NCI-H524 (cell line): Measurements from ENCODE around the gene CTSE.
A peak's percentile ranks its signal among the peaks of the same experiment; 100 is the strongest.
"Not testable (repeated sequence)": the region's sequence is repeated elsewhere in the genome, so short reads cannot be mapped to it uniquely, and the experiment has no call there.

ENCODE experiments used
- DNase-seq, 2 experiments: peaks; one replicate each; lab custom pipeline; 2025; lab: John Stamatoyannopoulos, UW

The CTSE gene

DNA sequence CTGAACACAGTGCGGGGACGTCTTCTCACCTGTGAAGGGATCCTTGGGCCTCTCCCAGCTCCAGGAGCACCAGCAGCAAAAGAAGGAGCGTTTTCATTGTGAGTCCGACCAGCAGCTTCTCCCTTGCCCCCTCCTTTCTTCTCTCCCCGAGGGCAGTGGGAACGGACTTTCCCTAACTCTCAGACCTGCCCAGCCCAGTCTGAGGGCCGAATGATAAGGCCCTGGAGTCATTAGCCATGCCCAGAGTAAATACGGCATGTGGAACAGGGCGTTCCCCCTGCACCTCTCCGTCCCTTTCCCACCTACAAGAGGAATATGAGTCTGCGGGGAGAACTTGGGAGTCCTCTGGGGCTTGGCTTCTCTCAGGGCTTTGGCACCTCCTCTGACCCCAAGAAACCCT, at the start of gene CTSE:
CTSE (minus strand) TSS at position 201 of the 400 bp plus-strand sequence; CDS start at position 97, 104 bp downstream.
- DNase-seq, result no peak

DNA sequence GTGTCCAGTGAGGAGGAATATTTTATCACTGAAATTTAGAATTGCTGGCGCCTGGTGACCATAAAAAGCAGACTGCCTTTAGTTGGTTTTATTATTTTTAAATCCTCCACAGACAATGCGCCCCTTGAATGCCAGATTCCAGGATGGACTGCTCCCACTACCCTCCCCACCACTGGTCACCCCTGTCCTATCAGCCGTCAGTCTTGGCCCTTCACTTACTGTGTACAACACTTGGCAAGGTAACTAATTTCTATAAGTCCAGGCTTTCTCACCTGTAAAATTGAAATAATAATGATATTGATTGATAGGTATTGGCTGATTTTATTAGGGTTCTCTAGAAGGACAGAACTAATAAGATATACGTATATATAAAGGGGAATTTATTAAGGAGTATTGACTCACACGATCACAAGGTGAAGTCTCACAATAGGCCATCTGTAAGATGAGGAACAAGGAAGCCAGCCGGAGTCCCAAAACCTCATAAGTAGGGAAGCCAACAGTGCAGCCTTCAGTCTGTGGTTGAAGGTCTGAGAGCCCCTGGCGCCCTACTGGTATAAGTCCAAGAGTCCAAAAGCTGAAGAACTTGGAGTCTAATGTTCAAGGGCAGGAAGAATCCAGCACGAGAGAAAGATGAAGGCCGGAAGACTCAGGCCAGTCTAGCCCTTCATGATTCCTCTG, 47.1 kb upstream of the CTSE start:
- no peak for DNase-seq

DNA sequence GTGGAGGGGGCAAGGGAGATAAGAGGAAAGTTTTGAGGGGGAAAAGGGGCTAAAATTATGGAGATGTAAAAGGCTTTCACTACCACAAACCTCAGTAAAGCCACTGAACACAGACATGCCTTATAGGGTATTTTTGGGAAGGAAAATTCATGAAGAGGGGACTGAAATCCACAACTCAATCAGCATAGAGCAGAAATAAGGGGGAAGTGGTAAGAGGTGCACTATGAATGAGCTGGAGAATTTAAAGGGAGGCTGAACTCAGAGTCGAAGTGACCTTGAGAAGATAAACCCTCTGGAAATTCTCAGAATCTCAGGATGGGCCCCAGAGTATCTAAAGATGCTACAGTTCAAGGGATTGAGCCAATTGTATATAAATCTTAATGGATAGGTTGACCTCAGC, 44.6 kb upstream of the CTSE start:
- DNase-seq, result no peak

DNA sequence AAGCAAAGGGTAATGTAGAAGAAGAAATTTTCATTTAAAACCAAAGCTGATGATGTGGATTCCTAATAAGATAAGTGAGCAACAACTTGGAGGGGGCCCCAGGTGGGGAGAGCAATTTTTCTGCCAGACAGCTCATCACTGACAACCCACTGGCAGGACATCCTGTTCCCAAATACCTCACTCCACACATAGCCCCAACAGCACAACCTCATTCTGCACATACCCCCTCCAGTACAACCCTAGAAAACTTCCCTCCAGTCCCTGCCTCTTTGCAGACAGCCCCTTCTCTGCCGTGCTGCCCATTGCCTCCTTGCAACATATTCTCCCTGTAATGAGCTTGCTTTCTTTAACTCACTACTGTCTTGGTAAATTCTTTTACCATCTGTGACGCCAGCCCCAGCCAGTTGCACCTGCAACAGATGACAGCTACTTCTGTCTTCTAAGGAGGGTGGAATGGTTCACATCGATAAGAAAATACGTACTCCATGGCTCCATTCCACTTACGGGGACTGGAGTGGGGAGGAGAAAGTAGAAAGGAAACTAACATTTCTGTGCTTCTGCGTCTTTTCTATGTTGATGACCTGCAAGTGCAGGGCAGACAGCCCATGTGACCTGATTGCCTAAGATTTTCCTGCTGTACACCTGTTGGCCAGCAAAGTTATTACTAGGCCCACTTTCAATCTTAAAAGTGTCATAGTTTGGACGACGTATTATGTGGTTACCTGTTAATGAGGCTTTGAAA, 44.0 kb upstream of the CTSE start:
- DNase-seq, result peak in 1 of 2 experiments; percentile 62

DNA sequence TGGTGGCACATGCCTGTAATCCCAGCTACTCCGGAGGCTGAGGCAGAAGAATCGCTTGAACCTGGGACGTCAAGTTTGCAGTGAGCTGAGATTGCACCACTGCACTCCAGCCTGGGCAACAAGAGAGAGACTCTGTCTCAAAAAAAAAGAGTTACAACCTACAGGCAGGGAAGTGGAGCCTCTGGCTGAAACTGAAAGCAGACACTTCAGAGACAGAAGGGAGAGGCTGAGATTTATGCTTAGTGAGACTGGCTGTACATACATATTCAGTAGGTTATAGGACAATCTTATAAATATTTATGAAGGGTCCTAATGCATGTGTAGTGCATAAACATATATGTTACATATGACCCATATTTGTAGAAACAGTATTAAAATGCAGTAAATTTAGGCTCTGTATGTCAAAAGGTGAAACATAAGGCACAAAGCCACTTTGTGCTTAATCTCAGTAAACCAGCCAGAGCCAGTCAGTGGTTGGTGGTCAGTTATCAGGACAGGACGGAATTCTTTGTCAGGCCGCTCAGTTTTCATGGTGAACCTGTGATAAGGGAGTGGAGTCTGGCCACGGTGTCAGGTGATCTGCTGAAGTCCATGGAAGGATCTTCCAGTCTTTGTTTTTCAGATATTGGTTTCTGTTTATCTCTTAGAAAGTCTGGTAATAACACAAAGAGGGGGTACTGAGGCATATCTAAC, 42.9 kb upstream of the CTSE start:
- DNase-seq, result peak in 1 of 2 experiments; percentile 8

DNA sequence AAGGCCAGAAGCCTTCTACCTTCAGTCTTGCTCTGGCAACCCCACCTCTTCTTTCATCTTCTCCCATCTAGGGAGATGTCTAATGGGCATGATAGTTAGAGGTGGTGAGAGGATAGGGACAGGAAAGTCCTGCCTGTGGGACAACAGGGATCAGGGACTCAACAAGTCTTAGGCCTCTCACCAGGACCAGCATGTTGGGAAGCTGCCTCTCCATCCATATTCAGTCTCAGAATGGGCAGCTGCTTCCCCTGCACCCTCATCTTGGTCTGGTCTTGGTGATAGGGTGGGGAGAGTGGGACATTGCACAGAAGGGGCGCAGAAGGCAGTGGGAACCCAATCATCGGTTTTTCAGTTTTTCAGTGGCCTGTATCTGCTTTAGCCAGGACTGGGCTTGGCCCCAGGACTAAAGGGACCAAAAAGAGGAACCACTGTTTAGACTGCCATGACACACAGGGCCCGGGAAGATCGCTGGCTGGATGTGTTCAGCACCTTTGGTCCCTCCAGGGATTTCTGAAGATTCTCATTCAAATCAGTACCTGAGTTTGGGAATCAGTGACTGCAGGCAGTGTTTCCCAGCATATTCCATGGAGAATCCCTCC, 42.0 kb upstream of the CTSE start:
- no peak for DNase-seq

DNA sequence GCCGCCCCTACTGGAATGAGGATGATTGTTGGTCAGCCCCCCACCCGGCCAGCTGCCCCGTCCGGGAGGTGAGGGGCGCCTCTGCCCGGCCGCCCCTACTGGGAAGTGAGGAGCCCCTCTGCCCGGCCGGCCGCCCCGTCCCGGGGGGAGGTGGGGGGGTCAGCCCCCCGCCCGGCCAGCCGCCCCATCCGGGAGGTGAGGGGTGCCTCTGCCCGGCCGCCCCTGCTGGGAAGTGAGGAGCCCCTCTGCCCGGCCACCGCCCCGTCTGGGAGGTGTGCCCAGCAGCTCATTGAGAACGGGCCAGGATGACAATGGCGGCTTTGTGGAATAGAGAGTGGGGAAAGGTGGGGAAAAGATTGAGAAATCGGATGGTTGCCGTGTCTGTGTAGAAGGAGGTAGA, 40.8 kb upstream of the CTSE start:
- not testable (repeated sequence) for DNase-seq

DNA sequence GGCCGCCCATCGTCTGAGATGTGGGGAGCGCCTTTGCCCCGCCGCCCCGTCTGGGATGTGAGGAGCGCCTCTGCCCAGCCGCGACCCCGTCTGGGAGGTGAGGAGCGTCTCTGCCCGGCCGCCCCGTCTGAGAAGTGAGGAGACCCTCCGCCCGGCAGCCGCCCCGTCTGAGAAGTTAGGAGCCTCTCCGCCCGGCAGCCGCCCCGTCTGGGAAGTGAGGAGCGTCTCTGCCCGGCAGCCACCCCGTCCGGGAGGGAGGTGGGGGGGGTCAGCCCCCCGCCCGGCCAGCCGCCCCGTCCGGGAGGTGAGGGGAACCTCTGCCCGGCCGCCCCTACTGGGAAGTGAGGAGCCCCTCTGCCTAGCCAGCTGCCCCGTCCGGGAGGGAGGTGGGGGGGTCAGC, 40.3 kb upstream of the CTSE start:
- DNase-seq, result not testable (repeated sequence)

DNA sequence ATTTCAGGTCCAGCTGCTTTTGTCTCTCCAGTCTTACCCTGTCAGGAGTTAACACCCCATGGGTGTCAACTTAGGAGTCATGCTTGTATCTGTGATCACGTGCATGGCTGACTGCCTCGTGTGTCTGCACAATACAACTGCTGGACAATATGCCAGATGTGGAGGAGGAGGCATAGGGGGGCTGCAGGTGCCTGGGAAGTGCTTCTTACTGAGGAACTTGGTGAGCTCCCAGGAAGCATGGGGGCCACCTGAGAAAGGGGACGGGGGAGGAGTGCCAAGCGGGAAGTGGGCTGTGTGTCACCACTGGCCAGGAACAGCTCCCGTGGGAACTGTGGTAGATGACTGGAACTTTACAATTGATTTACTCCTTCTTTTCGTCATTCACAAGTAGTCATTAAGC, 38.8 kb upstream of the CTSE start:
- no peak for DNase-seq

DNA sequence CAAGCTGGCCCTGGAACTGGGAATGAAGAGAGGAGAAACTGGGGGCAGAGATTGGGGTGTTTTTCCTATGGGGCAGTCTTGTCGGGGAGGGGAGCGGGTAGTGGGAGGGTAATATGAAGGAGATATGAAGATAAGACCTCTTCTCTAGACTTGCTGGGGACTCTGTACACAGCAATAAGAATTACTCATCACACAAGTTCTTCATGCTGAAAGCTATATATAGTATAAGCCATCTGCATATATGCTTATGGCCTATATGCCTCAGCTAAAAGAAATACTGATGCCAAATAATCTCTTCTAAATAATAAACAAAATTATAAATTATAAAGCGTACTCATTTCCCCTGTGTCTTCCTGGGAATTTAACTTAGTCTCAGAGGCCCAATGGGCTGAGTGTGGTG, 37.1 kb upstream of the CTSE start:
- DNase-seq, result no peak

DNA sequence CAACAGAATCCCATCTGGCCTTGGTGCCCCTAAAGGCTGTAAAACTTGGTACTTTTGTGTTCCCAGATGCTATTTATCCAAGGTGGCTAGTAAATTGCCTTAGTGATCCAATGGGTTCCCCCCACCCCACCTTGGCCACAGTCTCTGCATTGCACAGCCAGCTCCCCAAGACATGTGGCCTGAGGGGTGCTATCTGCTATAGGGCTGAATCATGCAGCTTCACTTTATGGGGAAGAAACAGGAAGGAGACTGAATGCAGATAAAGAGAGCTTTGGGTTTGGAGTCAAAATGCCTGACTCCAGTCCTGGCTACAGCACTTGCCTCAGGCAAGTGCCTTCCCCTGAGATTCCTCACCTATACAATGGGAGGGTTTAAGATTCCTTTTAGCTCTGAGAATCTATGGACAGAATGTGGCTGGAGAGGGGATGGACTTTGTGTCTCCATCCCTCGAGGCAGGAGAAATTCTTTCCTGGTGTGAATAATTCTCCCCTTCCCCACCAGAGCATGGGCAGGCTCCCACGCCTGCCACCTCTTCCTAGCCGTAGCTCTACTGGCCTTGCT, 35.7 kb upstream of the CTSE start:
- no peak for DNase-seq

DNA sequence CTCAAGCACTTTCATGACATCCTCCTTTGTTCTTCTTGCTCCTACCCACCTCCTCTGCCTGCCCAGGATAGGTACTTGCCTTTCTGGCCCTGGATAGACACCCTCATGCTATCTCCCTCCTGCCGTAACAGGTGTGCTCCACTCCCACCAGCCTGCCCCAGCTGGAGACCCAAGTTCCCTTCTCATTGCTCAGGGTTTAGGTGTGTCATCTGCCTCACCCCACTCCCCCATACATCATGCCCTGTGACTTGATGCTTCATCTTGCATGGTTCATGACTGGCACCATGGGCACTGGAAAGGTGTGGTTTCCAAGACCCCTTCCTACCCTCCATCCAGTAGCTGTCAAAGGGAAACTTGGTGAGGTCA, 35.2 kb upstream of the CTSE start:
- no peak for DNase-seq

DNA sequence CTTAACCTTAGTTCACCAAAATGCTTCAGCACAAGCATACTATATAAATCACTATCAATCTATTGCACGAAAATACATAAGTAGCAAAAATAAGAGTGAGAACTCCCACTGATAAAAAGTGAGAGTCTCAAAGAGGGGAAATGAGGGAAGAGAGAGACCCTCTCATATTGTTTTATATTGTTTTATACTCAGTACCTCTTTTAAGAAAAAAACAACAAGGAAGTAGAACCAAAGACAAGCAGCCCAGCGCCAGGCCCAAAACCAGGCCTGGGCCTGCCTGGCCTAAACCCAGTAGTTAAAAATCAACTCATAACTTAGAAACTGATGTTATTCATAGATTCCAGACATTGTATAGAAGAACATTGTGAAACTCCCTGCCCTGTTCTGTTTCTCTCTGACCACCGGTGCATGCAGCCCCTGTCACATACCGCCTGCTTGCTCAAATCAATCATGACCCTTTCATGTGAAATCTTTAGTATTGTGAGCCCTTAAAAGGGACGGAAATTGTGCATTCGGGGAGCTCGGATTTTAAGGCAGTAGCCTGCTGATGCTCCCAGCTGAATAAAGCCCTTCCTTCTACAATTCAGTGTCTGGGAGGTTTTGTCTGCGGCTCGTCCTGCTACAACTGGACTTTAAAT, 34.7 kb upstream of the CTSE start:
- not testable (repeated sequence) for DNase-seq

DNA sequence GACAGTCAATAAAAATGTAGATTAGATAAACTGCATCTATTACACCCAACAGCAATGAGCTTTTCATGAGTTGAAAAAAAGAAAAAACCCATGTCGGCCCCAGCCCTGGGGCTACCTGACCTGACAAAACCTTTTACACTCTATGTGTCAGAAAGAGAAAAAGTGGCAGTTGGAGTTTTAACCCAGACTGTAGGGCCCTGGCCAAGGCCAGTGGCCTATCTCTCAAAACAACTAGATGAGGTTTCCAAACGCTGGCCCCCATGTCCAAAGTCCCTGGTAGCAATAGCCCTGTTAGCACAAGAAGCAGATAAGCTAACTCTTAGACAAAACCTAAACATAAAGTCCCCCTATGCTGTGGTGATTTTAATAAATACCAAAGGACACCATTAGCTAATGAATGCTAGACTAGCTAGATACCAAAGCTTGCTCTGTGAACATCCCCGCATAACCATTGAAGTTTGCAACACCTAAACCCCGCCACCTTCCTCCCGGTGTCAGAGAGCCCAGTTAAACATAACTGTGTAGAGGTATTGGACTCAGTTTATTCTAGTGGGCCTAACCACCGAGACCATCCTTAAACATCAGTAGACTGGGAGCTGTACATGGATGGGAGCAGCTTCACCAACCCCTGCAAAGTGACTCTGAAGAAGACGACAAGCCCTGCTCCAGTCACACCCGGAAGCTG, 32.1 kb upstream of the CTSE start:
- not testable (repeated sequence) for DNase-seq

DNA sequence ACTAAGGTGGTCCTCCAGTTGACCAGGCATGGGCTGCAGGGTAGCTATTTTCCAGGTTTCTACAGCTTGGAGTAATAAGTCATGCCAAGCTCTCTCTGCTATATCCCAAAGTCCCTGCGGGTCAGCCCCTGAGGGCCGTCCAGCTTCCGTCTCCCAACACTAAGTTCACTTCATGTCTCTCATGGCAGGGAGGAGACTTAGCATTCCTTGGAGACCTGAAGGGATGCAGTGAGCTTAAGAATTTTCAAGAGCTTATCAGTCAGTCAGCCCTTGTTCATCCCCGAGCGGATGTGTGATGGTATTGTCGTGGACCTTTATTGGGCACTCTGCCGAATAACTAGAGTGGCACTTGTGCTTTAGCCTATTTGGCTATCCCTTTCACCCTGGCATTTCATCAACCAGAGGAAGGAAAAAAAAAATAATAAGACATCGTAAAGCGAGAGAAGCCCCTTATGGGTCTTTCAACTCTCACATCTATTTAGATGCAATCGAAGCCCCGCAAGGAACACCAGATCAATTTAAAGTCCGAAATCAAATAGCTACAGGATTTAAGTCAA, 31.5 kb upstream of the CTSE start:
- DNase-seq, result not testable (repeated sequence)

DNA sequence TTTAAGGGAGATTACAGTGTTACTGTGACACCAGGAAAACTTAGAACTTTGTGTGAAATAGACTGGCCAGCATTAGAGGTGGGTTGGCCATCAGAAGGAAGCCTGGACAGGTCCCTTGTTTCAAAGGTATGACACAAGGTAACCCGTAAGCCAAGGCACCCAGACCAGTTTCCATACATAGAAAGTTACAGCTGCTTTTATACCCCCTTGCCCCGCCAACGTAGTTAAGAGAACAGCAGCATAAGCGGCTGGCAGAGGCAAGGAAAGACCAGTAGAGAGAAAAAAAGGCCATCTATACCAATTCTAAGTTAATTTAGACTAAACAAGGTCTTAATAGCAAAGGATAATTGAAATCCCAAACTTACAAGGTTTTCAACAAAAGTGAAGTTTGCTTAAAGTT, 29.9 kb upstream of the CTSE start:
- DNase-seq, result not testable (repeated sequence)

DNA sequence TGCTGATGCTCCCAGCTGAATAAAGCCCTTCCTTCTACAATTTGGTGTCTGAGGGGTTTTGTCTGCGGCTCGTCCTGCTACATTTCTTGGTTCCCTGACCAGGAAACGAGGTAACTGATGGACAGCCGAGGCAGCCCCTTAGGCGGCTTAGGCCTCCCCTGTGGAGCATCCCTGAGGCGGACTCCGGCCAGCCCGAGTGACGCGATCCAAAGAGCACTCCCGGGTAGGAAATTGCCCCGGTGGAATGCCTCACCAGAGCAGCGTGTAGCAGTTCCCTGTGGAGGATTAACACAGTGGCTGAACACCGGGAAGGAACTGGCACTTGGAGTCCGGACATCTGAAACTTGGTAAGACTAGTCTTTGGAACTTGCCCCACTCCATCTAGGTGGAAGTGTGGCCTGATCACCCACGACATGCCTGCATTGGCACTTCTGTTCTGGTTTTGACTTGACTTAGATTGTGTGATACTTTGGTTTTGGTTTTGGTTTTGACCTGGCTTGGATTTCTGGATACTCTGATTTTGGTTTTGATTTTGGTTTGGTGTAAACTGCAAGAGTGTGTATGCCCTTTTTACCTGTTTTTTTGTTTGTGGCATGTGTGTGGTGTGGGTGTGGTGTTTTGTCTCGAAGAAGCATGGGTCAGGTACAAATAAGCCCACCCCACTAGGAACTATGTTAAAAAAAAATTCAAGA, 29.4 kb upstream of the CTSE start, which contains the start of gene RHEX:
RHEX (plus strand) TSS at position 255 of the 692 bp plus-strand sequence. CDS start 44,656 bp downstream, outside the sequence.
- DNase-seq, result not testable (repeated sequence)

DNA sequence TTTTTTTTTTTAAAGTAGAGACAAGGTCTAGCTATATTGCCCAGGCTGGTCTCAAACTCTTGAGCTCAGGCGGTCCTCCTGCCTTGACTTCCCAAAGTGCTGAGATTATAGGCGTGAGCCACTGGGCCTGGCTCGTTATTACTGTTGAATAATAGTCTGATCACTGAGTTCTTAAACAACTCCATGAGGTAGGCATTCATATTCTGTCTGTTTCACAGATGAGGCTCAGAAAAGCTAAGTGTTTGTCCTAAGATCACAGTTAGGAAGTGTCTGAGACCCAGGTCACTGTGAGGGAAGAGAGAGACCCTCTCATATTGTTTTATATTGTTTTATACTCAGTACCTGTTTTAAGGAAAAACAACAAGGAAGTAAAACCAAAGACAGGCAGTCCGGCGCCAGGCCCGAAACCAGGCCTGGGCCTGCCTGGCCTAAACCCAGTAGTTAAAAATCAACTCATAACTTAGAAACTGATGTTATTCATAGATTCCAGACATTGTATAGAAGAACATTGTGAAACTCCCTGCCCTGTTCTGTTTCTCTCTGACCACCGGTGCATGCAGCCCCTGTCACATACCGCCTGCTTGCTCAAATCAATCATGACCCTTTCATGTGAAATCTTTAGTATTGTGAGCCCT, 28.7 kb upstream of the CTSE start:
- DNase-seq, result not testable (repeated sequence)

DNA sequence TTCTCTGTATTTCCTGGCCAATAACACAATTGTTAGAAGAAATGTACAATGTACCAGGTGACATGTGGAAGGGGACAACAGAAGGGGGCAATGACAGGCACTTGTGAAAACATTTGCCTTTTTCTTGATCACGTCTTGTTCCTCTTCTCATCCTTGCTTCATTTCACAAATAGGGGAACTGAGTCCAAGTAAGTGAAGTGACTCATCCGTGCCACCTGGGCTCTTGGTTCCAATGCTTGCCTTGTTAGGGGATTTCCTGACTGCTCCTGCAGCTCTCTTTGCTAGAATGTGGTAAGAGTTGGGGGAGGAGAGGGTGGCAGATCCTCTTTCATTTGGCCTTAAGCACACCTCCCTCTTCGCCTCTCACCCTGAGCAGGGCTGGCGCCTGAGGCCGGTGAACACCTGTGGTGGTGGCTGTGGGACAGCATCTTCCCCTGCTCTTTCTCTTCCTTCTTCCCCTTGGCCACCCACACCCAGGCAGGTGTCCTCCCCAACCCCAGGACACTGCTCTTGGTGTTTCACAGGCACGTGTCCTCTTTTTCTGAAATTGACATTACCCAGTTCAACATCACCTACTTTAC, 27.1 kb upstream of the CTSE start:
- DNase-seq, result no peak
